ENCODE data around the gene FOXS1. TPM values are rescaled to one million over a fixed set of nuclear protein-coding genes. Genes with fewer than 3 reads are reported as not detected.

The FOXS1 gene
- total and polyA plus RNA-seq, 2 experiments from 2014 or later = 0.26 TPM; not detected in 1

DNA sequence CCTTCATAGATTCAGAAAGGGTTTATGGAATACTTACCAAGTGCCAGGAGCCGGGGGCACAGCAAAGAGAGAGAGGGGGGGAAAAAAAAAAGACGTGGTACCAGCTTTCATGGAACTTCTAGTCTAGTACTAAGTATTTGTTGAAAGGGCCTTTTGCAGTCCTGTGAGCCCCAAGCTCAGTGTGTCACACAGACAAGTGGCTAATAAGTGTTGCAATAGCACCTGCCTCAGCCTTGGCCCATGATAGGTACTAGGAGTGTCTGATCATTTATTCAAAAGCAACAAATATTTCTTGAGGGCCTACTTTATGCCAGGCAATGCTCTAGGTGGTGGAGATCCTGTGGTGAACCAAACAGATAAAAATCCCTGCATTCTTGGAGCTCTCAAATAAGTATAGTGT, 18.3 kb downstream of the FOXS1 start (continued):
- TF ChIP-seq, protein P1, sequence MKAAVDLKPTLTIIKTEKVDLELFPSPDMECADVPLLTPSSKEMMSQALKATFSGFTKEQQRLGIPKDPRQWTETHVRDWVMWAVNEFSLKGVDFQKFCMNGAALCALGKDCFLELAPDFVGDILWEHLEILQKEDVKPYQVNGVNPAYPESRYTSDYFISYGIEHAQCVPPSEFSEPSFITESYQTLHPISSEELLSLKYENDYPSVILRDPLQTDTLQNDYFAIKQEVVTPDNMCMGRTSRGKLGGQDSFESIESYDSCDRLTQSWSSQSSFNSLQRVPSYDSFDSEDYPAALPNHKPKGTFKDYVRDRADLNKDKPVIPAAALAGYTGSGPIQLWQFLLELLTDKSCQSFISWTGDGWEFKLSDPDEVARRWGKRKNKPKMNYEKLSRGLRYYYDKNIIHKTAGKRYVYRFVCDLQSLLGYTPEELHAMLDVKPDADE (IDR thresholded peaks at IDR 0.05) = no peak

DNA sequence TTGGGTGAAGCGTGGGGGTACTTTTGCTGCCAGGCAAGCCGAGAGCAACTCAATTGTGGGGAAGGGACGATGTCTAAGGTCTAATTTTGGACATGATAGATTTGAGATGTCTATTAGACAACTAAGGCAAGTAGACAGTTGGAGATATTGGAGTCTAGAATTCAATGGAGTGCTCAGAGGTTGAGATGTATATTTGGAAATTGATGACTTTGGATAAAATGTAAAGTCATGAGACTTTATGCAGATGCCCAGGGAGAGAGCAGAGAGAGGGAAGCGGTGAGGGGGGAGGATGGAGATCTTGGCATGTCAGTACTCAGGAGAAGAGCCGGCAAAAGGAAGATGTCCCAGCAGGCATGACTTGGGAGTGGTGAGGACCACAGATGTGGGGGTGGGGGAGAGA, 19.3 kb downstream of the FOXS1 start:
- no peak overlapping the region for H3K27ac Mint-ChIP-seq
- Histone ChIP-seq H3K27ac (ENCODE audit: low read depth) (no peak overlapping the region), H3K4me3 (no peak overlapping the region), H2AFZ (no peak overlapping the region), H3K4me1 (ENCODE audit: insufficient read depth) (peaks cover 4% of the 10 kb centered on the region), H3K9me2 (ENCODE audit: insufficient read depth) (no peaks in the 10 kb centered on the region), H3F3A (replicated peaks; ENCODE audit: low read depth) (0 out of 2 replicates have a peak, but pooled peaks cover 9% of the 10 kb centered on the region), H3K79me2 (replicated peaks; ENCODE audit: insufficient read depth) (no peaks in the 10 kb centered on the region), H4K20me1 (replicated peaks; ENCODE audit: insufficient read depth) (no peaks in the 10 kb centered on the region), H3K36me3 (ENCODE audit: insufficient read depth) (no peaks in the 10 kb centered on the region), H3K4me2 (no peak overlapping the region), H3K27me3 (ENCODE audit: insufficient read depth) (no peaks in the 10 kb centered on the region)
- no peaks in the 10 kb centered on the region for H3K36me3 Mint-ChIP-seq (ENCODE audit: low read depth)
- ATAC-seq (no peak), DNase-seq (ENCODE audit: low spot score) (no peak)
- no peak overlapping the region for H3K4me3 Mint-ChIP-seq
- H3K27me3 Mint-ChIP-seq (ENCODE audit: insufficient read depth, low read depth, poor library complexity) = peaks cover 7% of the 10 kb centered on the region
- peaks cover under 1% of the 10 kb centered on the region; the same call in 2 of the 3 replicates for H3K9me3 Mint-ChIP-seq
- peaks cover 3% of the 10 kb centered on the region; the same call in 2 of the 3 replicates for H3K4me1 Mint-ChIP-seq
- TF ChIP-seq EZH2 (IDR thresholded peaks at IDR 0.05; ENCODE audit: low read depth, unreplicated experiment) (no peak), CREB1 (CRISPR knock-in tag; IDR thresholded peaks at IDR 0.05; ENCODE audit: low read depth) (no peak), ZNF331 (CRISPR knock-in tag; IDR thresholded peaks at IDR 0.05; ENCODE audit: low read depth) (no peak), NANOG (IDR thresholded peaks at IDR 0.05; ENCODE audit: borderline replicate concordance) (no peak), STAT1 (IDR thresholded peaks at IDR 0.05; ENCODE audit: unreplicated experiment) (no peak), JUNB (IDR thresholded peaks at IDR 0.05; ENCODE audit: unreplicated experiment) (no peak), ZNF114 (CRISPR knock-in tag; IDR thresholded peaks at IDR 0.05) (no peak), EZH2phosphoT487 (IDR thresholded peaks at IDR 0.05; ENCODE audit: unreplicated experiment) (no peak)
- TF ChIP-seq, protein P2, sequence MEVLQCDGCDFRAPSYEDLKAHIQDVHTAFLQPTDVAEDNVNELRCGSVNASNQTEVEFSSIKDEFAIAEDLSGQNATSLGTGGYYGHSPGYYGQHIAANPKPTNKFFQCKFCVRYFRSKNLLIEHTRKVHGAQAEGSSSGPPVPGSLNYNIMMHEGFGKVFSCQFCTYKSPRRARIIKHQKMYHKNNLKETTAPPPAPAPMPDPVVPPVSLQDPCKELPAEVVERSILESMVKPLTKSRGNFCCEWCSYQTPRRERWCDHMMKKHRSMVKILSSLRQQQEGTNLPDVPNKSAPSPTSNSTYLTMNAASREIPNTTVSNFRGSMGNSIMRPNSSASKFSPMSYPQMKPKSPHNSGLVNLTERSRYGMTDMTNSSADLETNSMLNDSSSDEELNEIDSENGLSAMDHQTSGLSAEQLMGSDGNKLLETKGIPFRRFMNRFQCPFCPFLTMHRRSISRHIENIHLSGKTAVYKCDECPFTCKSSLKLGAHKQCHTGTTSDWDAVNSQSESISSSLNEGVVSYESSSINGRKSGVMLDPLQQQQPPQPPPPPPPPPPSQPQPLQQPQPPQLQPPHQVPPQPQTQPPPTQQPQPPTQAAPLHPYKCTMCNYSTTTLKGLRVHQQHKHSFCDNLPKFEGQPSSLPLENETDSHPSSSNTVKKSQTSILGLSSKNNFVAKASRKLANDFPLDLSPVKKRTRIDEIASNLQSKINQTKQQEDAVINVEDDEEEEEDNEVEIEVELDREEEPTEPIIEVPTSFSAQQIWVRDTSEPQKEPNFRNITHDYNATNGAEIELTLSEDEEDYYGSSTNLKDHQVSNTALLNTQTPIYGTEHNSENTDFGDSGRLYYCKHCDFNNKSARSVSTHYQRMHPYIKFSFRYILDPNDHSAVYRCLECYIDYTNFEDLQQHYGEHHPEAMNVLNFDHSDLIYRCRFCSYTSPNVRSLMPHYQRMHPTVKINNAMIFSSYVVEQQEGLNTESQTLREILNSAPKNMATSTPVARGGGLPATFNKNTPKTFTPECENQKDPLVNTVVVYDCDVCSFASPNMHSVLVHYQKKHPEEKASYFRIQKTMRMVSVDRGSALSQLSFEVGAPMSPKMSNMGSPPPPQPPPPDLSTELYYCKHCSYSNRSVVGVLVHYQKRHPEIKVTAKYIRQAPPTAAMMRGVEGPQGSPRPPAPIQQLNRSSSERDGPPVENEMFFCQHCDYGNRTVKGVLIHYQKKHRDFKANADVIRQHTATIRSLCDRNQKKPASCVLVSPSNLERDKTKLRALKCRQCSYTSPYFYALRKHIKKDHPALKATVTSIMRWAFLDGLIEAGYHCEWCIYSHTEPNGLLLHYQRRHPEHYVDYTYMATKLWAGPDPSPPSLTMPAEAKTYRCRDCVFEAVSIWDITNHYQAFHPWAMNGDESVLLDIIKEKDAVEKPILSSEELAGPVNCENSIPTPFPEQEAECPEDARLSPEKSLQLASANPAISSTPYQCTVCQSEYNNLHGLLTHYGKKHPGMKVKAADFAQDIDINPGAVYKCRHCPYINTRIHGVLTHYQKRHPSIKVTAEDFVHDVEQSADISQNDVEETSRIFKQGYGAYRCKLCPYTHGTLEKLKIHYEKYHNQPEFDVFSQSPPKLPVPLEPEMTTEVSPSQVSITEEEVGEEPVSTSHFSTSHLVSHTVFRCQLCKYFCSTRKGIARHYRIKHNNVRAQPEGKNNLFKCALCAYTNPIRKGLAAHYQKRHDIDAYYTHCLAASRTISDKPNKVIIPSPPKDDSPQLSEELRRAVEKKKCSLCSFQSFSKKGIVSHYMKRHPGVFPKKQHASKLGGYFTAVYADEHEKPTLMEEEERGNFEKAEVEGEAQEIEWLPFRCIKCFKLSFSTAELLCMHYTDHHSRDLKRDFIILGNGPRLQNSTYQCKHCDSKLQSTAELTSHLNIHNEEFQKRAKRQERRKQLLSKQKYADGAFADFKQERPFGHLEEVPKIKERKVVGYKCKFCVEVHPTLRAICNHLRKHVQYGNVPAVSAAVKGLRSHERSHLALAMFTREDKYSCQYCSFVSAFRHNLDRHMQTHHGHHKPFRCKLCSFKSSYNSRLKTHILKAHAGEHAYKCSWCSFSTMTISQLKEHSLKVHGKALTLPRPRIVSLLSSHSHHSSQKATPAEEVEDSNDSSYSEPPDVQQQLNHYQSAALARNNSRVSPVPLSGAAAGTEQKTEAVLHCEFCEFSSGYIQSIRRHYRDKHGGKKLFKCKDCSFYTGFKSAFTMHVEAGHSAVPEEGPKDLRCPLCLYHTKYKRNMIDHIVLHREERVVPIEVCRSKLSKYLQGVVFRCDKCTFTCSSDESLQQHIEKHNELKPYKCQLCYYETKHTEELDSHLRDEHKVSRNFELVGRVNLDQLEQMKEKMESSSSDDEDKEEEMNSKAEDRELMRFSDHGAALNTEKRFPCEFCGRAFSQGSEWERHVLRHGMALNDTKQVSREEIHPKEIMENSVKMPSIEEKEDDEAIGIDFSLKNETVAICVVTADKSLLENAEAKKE (CRISPR knock-in tag; IDR thresholded peaks at IDR 0.05) = no peak
- TF ChIP-seq, protein P3, sequence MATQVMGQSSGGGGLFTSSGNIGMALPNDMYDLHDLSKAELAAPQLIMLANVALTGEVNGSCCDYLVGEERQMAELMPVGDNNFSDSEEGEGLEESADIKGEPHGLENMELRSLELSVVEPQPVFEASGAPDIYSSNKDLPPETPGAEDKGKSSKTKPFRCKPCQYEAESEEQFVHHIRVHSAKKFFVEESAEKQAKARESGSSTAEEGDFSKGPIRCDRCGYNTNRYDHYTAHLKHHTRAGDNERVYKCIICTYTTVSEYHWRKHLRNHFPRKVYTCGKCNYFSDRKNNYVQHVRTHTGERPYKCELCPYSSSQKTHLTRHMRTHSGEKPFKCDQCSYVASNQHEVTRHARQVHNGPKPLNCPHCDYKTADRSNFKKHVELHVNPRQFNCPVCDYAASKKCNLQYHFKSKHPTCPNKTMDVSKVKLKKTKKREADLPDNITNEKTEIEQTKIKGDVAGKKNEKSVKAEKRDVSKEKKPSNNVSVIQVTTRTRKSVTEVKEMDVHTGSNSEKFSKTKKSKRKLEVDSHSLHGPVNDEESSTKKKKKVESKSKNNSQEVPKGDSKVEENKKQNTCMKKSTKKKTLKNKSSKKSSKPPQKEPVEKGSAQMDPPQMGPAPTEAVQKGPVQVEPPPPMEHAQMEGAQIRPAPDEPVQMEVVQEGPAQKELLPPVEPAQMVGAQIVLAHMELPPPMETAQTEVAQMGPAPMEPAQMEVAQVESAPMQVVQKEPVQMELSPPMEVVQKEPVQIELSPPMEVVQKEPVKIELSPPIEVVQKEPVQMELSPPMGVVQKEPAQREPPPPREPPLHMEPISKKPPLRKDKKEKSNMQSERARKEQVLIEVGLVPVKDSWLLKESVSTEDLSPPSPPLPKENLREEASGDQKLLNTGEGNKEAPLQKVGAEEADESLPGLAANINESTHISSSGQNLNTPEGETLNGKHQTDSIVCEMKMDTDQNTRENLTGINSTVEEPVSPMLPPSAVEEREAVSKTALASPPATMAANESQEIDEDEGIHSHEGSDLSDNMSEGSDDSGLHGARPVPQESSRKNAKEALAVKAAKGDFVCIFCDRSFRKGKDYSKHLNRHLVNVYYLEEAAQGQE (IDR thresholded peaks at IDR 0.05; ENCODE audit: unreplicated experiment) = no peak
- TF ChIP-seq, protein P1 (IDR thresholded peaks at IDR 0.05) = no peak
- TF ChIP-seq, protein P4, sequence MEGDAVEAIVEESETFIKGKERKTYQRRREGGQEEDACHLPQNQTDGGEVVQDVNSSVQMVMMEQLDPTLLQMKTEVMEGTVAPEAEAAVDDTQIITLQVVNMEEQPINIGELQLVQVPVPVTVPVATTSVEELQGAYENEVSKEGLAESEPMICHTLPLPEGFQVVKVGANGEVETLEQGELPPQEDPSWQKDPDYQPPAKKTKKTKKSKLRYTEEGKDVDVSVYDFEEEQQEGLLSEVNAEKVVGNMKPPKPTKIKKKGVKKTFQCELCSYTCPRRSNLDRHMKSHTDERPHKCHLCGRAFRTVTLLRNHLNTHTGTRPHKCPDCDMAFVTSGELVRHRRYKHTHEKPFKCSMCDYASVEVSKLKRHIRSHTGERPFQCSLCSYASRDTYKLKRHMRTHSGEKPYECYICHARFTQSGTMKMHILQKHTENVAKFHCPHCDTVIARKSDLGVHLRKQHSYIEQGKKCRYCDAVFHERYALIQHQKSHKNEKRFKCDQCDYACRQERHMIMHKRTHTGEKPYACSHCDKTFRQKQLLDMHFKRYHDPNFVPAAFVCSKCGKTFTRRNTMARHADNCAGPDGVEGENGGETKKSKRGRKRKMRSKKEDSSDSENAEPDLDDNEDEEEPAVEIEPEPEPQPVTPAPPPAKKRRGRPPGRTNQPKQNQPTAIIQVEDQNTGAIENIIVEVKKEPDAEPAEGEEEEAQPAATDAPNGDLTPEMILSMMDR (conservative IDR thresholded peaks at IDR 0.05; ENCODE audit: low read depth in 2 of 2) = no peak
